AG04449 (cell line): ENCODE data around the gene MYLK2.
A peak's percentile ranks its signal among the peaks of the same experiment; 100 is the strongest.

ENCODE experiments used
- CTCF ChIA-PET: fragments of 350-600 bp; formaldehyde crosslinking; extraction: SDS; loops from one replicate; lab custom pipeline; 2021; ENCODE audit warnings: antibody characterized with exemption; lab: Yijun Ruan, JAX
- POLR2A ChIA-PET: fragments of 400-600, 350-600 bp; formaldehyde crosslinking; extraction: SDS; loops from one replicate; lab custom pipeline; 2020; ENCODE audit warnings: antibody characterized with exemption, inconsistent platforms; lab: Yijun Ruan, JAX
- DNase-seq: peaks from one replicate; pipeline ENCODE4 v3.0.0-alpha.2; 2010; ENCODE audit warnings: low read depth, low spot score
- H3K4me3 ChIP-seq: 2 replicates; pipeline ENCODE4 v1.5.1; 2011; ENCODE audit warnings: low read depth, mild to moderate bottlenecking, control low read depth, low read length
- CTCF ChIP-seq: IDR thresholded peaks from one replicate; pipeline ENCODE4 v1.5.1; 2011; ENCODE audit warnings: mild to moderate bottlenecking, moderate library complexity, low read length, control low read depth, inconsistent platforms; ENCODE audit not compliant: insufficient read depth; ENCODE audit errors: missing control alignments

MYLK2 gene

GRCh38 chr20:31818376-31818908 is 714 bp upstream of the MYLK2 start:
- ChIA-PET CTCF (interaction anchor here (0.7 to 12.9 kb wide), 7 partner anchors 13 to 274 kb away, joined by 3 to 242 read pairs (median 11); partner anchors contain the start of genes FOXS1 and PDRG1), POLR2A (no interaction called here)
- DNase-seq, result no peak
- no peak for TF ChIP-seq CTCF
- no peak overlapping the region for H3K4me3 ChIP-seq

- ChIA-PET POLR2A (no interaction called here), CTCF (interaction anchor here (1.0 to 12.9 kb wide), 8 partner anchors 17 to 854 kb away, joined by 3 to 242 read pairs (median 7); partner anchors contain the start of genes C20orf203, FOXS1 and PDRG1)
- no peak for DNase-seq
- H3K4me3 ChIP-seq, result no peak overlapping the region
- no peak for TF ChIP-seq CTCF
Observed at GRCh38 chr20:31820228-31820627, 1.1 kb downstream of the MYLK2 start.

- TF ChIP-seq CTCF, result no peak
- no peak overlapping the region for H3K4me3 ChIP-seq
- CTCF ChIA-PET, result interaction anchor here (0.7 to 12.9 kb wide), 6 partner anchors 12 to 212 kb away, joined by 3 to 242 read pairs (median 44); partner anchors contain the start of genes FOXS1 and PDRG1
- POLR2A ChIA-PET, result no interaction called here
- no peak for DNase-seq
Observed at GRCh38 chr20:31821427-31821826, 2.3 kb downstream of the MYLK2 start.

GRCh38 chr20:31822421-31823330 is 3.5 kb downstream of the MYLK2 start:
- peak; percentile 98 for TF ChIP-seq CTCF
- no peak overlapping the region for H3K4me3 ChIP-seq
- CTCF ChIA-PET, result interaction anchor here (0.7 to 12.9 kb wide), 49 partner anchors 11 to 891 kb away, joined by 3 to 242 read pairs (median 5); partner anchors contain the start of genes FOXS1, PDRG1 and TM9SF4
- POLR2A ChIA-PET, result no interaction called here
- DNase-seq, result no peak

GRCh38 chr20:31823360-31824124 is 4.4 kb downstream of the MYLK2 start:
- no peak overlapping the region for H3K4me3 ChIP-seq
- TF ChIP-seq CTCF, result no peak
- DNase-seq, result no peak
- ChIA-PET POLR2A (interaction anchor here (1.1 kb wide), 1 partner anchor 23 kb away, joined by 3 read pairs; no protein-coding TSS in a partner anchor), CTCF (interaction anchor here (0.7 to 12.9 kb wide), 49 partner anchors 11 to 890 kb away, joined by 3 to 242 read pairs (median 5); partner anchors contain the start of genes FOXS1, PDRG1 and TM9SF4)
